ENCODE results near the gene FAM171A1. TPM values are rescaled to one million over a fixed set of nuclear protein-coding genes. Genes with fewer than 3 reads are reported as not detected.

The FAM171A1 gene
- total and polyA plus RNA-seq, 7 donors, result 4.3 to 29.0 (median 7.2) TPM

DNA sequence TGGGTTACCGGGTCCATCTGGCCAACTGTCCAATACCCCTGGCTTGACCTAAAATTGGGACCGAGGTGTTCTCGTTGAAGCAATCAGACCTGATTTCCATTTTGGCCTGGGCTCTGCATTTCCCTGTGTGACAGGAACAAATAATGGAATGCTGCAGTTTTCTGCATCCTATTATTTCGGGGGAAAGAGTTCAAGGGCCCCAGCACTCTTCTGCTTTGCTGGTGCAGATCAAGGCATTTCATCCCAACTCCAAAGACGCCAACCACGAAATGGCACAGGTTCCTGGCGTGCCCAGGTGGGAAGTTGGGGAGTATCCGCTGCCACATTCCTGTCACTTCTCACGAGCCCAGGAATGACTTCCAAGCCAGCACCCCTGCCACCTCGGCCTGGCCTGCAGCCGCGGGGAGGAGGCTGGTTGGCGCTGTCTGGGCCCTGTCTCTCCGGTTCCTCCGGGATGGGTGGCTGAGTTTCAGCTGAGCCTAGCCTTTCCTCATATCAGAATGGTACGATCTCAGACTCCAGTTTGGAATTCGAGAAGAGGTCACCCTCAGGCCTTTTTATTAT is 56.5 kb downstream of the FAM171A1 start:
- Histone ChIP-seq H3K27ac (peak overlapping the region in 1 of 4 donors; percentile 25), H3K36me3 (no peaks in the 10 kb centered on the region), H3K4me3 (no peak overlapping the region), H3K9me3 (no peaks in the 10 kb centered on the region), H3K27me3 (no peaks in the 10 kb centered on the region), H3K4me1 (peaks cover 0 to 38% (median 18%) of the 10 kb centered on the region in 4 donors)
- WGBS, 2 donors, result 94 to 96% methylated on average over 17 of the region's 17 CpGs
- TF ChIP-seq CTCF (IDR thresholded peaks at IDR 0.05) (no peak), POLR2A (IDR thresholded peaks at IDR 0.05) (no peak), POLR2AphosphoS5 (IDR thresholded peaks at IDR 0.05) (no peak), EP300 (IDR thresholded peaks at IDR 0.05) (no peak)
- intact Hi-C loops (cut with DNase I), result no loop called here
- no peak for DNase-seq

DNA sequence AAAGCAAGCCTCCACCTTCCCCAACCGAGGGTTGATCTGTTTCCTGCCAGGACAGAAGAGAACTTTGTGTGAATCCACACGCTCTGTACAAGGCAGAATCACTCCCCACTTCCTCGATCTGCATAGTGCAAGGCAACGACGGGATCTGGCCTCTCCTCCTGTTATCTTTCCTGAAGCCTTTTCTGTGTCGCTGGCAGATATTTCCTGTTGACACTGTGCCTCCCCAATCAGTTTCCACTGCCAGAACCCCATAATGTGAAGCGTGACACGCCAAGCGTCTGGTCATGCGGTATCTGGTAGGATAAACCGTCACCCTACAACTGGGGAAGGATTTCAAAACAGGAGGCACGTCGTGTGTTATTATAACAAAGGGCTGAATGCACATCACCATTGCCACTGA is 57.2 kb downstream of the FAM171A1 start:
- intact Hi-C loops (cut with DNase I), result loop anchor here (1.0 kb wide), 1 partner anchor 56 kb away; no protein-coding TSS in a partner anchor
- DNase-seq, result peak; percentile 73
- Histone ChIP-seq H3K27me3 (no peaks in the 10 kb centered on the region), H3K27ac (peak overlapping the region in 3 of 4 donors; percentile 25 to 69 (median 46)), H3K36me3 (no peaks in the 10 kb centered on the region), H3K4me3 (peak overlapping the region in 2 of 4 donors; percentile 11 to 25), H3K9me3 (no peaks in the 10 kb centered on the region), H3K4me1 (peaks cover 0 to 38% (median 18%) of the 10 kb centered on the region in 4 donors)
- TF ChIP-seq EP300 (IDR thresholded peaks at IDR 0.05) (no peak), POLR2A (IDR thresholded peaks at IDR 0.05) (no peak), CTCF (IDR thresholded peaks at IDR 0.05) (no peak), POLR2AphosphoS5 (IDR thresholded peaks at IDR 0.05) (no peak)
- WGBS, 2 donors, result 27 to 71% methylated on average over 13 of the region's 13 CpGs

- H3K4me3 ChIP-seq, result peak overlapping the region in 2 of 4 donors; percentile 11 to 25
- H3K9me3 ChIP-seq, result no peaks in the 10 kb centered on the region
- 68 to 86% methylated on average over 4 of the region's 4 CpGs for WGBS, 2 donors
- peak overlapping the region in 3 of 4 donors; percentile 25 to 69 (median 46) for H3K27ac ChIP-seq
- intact Hi-C loops (cut with DNase I), result loop anchor here (1.0 kb wide), 1 partner anchor 57 kb away; no protein-coding TSS in a partner anchor
- no peaks in the 10 kb centered on the region for H3K36me3 ChIP-seq
- peaks cover 0 to 38% (median 18%) of the 10 kb centered on the region in 4 donors for H3K4me1 ChIP-seq
- no peaks in the 10 kb centered on the region for H3K27me3 ChIP-seq
- TF ChIP-seq CTCF (IDR thresholded peaks at IDR 0.05) (no peak), POLR2AphosphoS5 (IDR thresholded peaks at IDR 0.05) (no peak), POLR2A (IDR thresholded peaks at IDR 0.05) (no peak), EP300 (IDR thresholded peaks at IDR 0.05) (no peak)
- DNase-seq, result no peak
Observed at GRCh38 chr10:15313047-15313446, 58.0 kb downstream of the FAM171A1 start.

- WGBS, 2 donors, result 56 to 81% methylated on average over 12 of the region's 12 CpGs
- H3K4me1 ChIP-seq, result peaks cover 0 to 38% (median 18%) of the 10 kb centered on the region in 4 donors
- H3K4me3 ChIP-seq, result no peak overlapping the region
Observed at GRCh38 chr10:15311569-15312280, 59.4 kb downstream of the FAM171A1 start.

More at GRCh38 chr10:15311569-15312280, 59.4 kb downstream of the FAM171A1 start:
- no peak for DNase-seq
- Histone ChIP-seq H3K36me3 (no peaks in the 10 kb centered on the region), H3K27ac (no peak overlapping the region), H3K9me3 (no peaks in the 10 kb centered on the region), H3K27me3 (no peaks in the 10 kb centered on the region)
- intact Hi-C loops (cut with DNase I), result no loop called here
- TF ChIP-seq POLR2A (IDR thresholded peaks at IDR 0.05), result no peak
- no peak for TF ChIP-seq POLR2AphosphoS5 (IDR thresholded peaks at IDR 0.05)
- no peak for TF ChIP-seq CTCF (IDR thresholded peaks at IDR 0.05)
- TF ChIP-seq EP300 (IDR thresholded peaks at IDR 0.05), result no peak
